CD4-positive, CD25-positive, alpha-beta regulatory T cell (primary cell): ENCODE results near the gene ZNF536. TPM values are rescaled to one million over a fixed set of nuclear protein-coding genes. Genes with fewer than 3 reads are reported as not detected.
"Not testable (repeated sequence)": the region's sequence is repeated elsewhere in the genome, so short reads cannot be mapped to it uniquely, and the experiment has no call there.

Experiments
- ATAC-seq, 2 donors: fragments of 150-1000 bp; cut with Tn5 transposase; one replicate each; pipeline ENCODE4 v1.10.0; 2021; ENCODE audit warnings: low read depth in 2 of 2, moderate number of reproducible peaks in 2 of 2, moderate library complexity in 1 of 2
- DNase-seq, 3 donors: peaks; one replicate each; pipeline versions ENCODE4 v3.0.0 to v3.0.0-alpha.2; 2012 to 2022; ENCODE audit warnings: mixed read lengths in 1 of 3
- H3K27ac ChIP-seq: one replicate; pipeline ENCODE4 v1.7.0; 2013; ENCODE audit warnings: mild to moderate bottlenecking, low read length; ENCODE audit not compliant: insufficient read depth, poor library complexity, severe bottlenecking
- H3K27me3 ChIP-seq: one replicate; pipeline ENCODE4 v1.7.0; 2013; ENCODE audit warnings: low read length; ENCODE audit not compliant: control insufficient read depth, insufficient read depth
- H3K36me3 ChIP-seq: one replicate; pipeline ENCODE4 v1.7.0; 2013; ENCODE audit warnings: mild to moderate bottlenecking, low read length, moderate library complexity; ENCODE audit not compliant: control insufficient read depth, insufficient read depth
- H3K4me1 ChIP-seq: 2 replicates; pipeline ENCODE4 v1.7.0; 2013; ENCODE audit warnings: mild to moderate bottlenecking, low read length; ENCODE audit not compliant: insufficient read depth, control insufficient read depth, poor library complexity, severe bottlenecking
- H3K4me3 ChIP-seq: one replicate; pipeline ENCODE4 v1.7.0; 2013; ENCODE audit warnings: low read depth, mild to moderate bottlenecking, low read length, moderate library complexity
- H3K9me3 ChIP-seq, 2 experiments: 1 replicate in 1 of 2; 2 replicates in 1 of 2; pipeline ENCODE4 v1.7.0; 2013; ENCODE audit warnings: low read length in 2 of 2, mild to moderate bottlenecking in 1 of 2, moderate library complexity in 1 of 2; ENCODE audit not compliant: control insufficient read depth in 2 of 2
- H3K27ac Mint-ChIP-seq, 3 donors: one replicate each; pipeline ENCODE4 v1.8.0; 2020 to 2022; ENCODE audit warnings: mild to moderate bottlenecking in 3 of 3, mixed read lengths in 3 of 3, moderate library complexity in 2 of 3
- H3K27me3 Mint-ChIP-seq: one replicate; pipeline ENCODE4 v1.8.0; 2022; ENCODE audit warnings: mild to moderate bottlenecking, mixed read lengths
- H3K36me3 Mint-ChIP-seq: one replicate; pipeline ENCODE4 v1.8.0; 2020; ENCODE audit warnings: mixed read lengths
- H3K4me1 Mint-ChIP-seq, 4 donors: one replicate each; pipeline ENCODE4 v1.8.0; 2020 to 2022; ENCODE audit warnings: mixed read lengths in 4 of 4, mild to moderate bottlenecking in 1 of 4
- H3K4me3 Mint-ChIP-seq, 4 donors: one replicate each; pipeline ENCODE4 v1.8.0; 2020 to 2022; ENCODE audit warnings: mild to moderate bottlenecking in 4 of 4, mixed read lengths in 4 of 4, moderate library complexity in 3 of 4
- H3K9me3 Mint-ChIP-seq, 7 donors: one replicate each; pipeline ENCODE4 v1.8.0; 2020 to 2022; ENCODE audit warnings: mixed read lengths in 7 of 7, mild to moderate bottlenecking in 3 of 7, moderate library complexity in 2 of 7
- polyA plus RNA-seq, 4 donors: library from polyadenylated mRNA; unstranded; fragments of 300-500 nt; fragmentation: Illumina TruSeq; gene quantifications; one replicate each; pipeline ENCODE4 v1.2.3, GENCODE V29; 2021
- total RNA-seq: library from RNA; stranded (reverse); gene quantifications from one replicate; pipeline ENCODE4 v1.2.3, GENCODE V29; 2022

Gene ZNF536
- total and polyA plus RNA-seq, 5 donors from 2014 or later = 0.14 to 0.63 (median 0.49) TPM; not detected in 1

GRCh38 chr19:30457484-30457883 is 85.3 kb downstream of the ZNF536 start:
- DNase-seq (no peak), ATAC-seq (no peak)
- Mint-ChIP-seq H3K27ac (no peak overlapping the region), H3K9me3 (peaks cover 0 to 2% (median 0%) of the 10 kb centered on the region in 7 donors), H3K4me1 (no peaks in the 10 kb centered on the region), H3K4me3 (no peak overlapping the region), H3K27me3 (no peaks in the 10 kb centered on the region), H3K36me3 (no peaks in the 10 kb centered on the region)
- no peaks in the 10 kb centered on the region for H3K9me3 ChIP-seq
- H3K4me3 ChIP-seq = no peak overlapping the region
- H3K27me3 ChIP-seq = no peaks in the 10 kb centered on the region
- H3K36me3 ChIP-seq = no peaks in the 10 kb centered on the region
- no peak overlapping the region for H3K27ac ChIP-seq
- no peaks in the 10 kb centered on the region for H3K4me1 ChIP-seq

- ATAC-seq = no peak
- Histone ChIP-seq H3K36me3 (no peaks in the 10 kb centered on the region), H3K9me3 (no peaks in the 10 kb centered on the region), H3K4me3 (no peak overlapping the region), H3K27me3 (no peaks in the 10 kb centered on the region), H3K4me1 (no peaks in the 10 kb centered on the region), H3K27ac (no peak overlapping the region)
- Mint-ChIP-seq H3K4me1 (no peaks in the 10 kb centered on the region), H3K27me3 (no peaks in the 10 kb centered on the region), H3K36me3 (no peaks in the 10 kb centered on the region), H3K4me3 (no peak overlapping the region), H3K9me3 (peaks cover 0 to 2% (median 0%) of the 10 kb centered on the region in 7 donors), H3K27ac (no peak overlapping the region)
- no peak for DNase-seq
Observed at GRCh38 chr19:30459859-30460258, 87.7 kb downstream of the ZNF536 start.

GRCh38 chr19:30464162-30464561 is 92.0 kb downstream of the ZNF536 start:
- DNase-seq (no peak), ATAC-seq (no peak)
- Mint-ChIP-seq H3K27ac (no peak overlapping the region), H3K9me3 (peaks cover 0 to 5% (median 0%) of the 10 kb centered on the region in 7 donors), H3K27me3 (no peaks in the 10 kb centered on the region), H3K36me3 (no peaks in the 10 kb centered on the region), H3K4me1 (no peaks in the 10 kb centered on the region), H3K4me3 (no peak overlapping the region)
- no peaks in the 10 kb centered on the region for H3K9me3 ChIP-seq
- no peak overlapping the region for H3K27ac ChIP-seq
- no peaks in the 10 kb centered on the region for H3K27me3 ChIP-seq
- no peak overlapping the region for H3K4me3 ChIP-seq
- H3K36me3 ChIP-seq = no peaks in the 10 kb centered on the region
- no peaks in the 10 kb centered on the region for H3K4me1 ChIP-seq

GRCh38 chr19:30466598-30466997 is 94.4 kb downstream of the ZNF536 start:
- not testable (repeated sequence) for H3K4me3 Mint-ChIP-seq

GRCh38 chr19:30467239-30467638 is 95.1 kb downstream of the ZNF536 start:
- no peaks in the 10 kb centered on the region for H3K9me3 ChIP-seq
- Mint-ChIP-seq H3K27ac (no peak overlapping the region), H3K36me3 (no peaks in the 10 kb centered on the region), H3K4me3 (no peak overlapping the region), H3K27me3 (no peaks in the 10 kb centered on the region), H3K9me3 (peaks cover 0 to 5% (median 2%) of the 10 kb centered on the region in 7 donors), H3K4me1 (no peaks in the 10 kb centered on the region)
- H3K4me3 ChIP-seq = no peak overlapping the region
- H3K27me3 ChIP-seq = no peaks in the 10 kb centered on the region
- DNase-seq (no peak), ATAC-seq (no peak)
- H3K36me3 ChIP-seq = no peaks in the 10 kb centered on the region
- no peak overlapping the region for H3K27ac ChIP-seq
- no peaks in the 10 kb centered on the region for H3K4me1 ChIP-seq

More at GRCh38 chr19:30466598-30466997, 94.4 kb downstream of the ZNF536 start:
- H3K27ac Mint-ChIP-seq, H3K27me3 Mint-ChIP-seq, ATAC-seq, H3K36me3 ChIP-seq, H3K4me1 Mint-ChIP-seq, H3K27ac ChIP-seq, H3K36me3 Mint-ChIP-seq, DNase-seq, H3K4me3 ChIP-seq, H3K9me3 ChIP-seq, H3K9me3 Mint-ChIP-seq, H3K4me1 ChIP-seq, H3K27me3 ChIP-seq: not testable (repeated sequence)

DNA sequence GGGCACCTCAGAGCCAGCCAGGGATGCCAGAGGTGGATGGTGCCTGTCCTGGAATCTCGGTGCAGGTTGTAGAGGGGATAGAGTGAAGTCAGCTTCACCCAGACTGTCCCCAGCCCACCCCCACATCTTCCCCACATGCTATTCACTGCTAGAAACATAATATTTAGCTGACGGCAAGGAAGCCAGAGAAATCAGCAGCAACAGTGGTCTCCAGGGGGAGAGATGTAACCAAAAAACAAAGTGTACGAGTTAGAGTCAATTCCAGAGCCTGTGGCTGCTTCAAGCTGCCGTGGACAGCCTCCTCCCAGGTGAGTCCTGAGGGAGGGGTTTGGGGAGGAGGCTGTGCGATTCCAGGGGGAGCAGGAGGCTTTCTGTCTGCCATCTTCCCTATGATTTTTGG is 97.6 kb downstream of the ZNF536 start:
- Mint-ChIP-seq H3K27me3 (no peaks in the 10 kb centered on the region), H3K4me1 (no peaks in the 10 kb centered on the region), H3K27ac (no peak overlapping the region), H3K4me3 (no peak overlapping the region), H3K9me3 (peaks cover 0 to 10% (median 2%) of the 10 kb centered on the region in 7 donors), H3K36me3 (no peaks in the 10 kb centered on the region)
- Histone ChIP-seq H3K27ac (no peak overlapping the region), H3K4me3 (no peak overlapping the region), H3K4me1 (no peaks in the 10 kb centered on the region), H3K9me3 (peaks cover 0 to 3% of the 10 kb centered on the region in 2 experiments), H3K36me3 (no peaks in the 10 kb centered on the region), H3K27me3 (no peaks in the 10 kb centered on the region)
- DNase-seq = no peak
- ATAC-seq = no peak

DNA sequence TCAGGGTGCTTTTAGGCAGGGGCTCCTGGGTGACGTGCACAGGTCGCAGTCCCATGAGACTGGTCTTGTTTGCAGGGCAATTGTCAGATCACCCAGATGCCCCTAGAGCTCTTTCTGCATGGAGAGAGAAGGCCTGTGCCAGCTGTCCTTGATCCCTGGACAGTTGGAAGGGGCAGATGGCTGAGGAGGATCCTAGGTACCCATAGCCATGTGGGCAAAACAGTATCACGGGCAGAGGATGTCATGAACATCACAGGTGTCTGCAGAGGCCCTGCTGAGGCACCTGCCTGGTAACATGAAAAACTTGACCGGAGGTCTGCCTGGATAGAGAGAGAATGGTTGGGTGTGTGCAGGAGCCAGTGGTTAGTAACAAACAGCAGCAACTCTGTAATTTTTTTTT is 99.3 kb downstream of the ZNF536 start:
- no peaks in the 10 kb centered on the region for H3K36me3 ChIP-seq
- no peak overlapping the region for H3K27ac ChIP-seq
- H3K27me3 Mint-ChIP-seq = no peaks in the 10 kb centered on the region
- no peaks in the 10 kb centered on the region for H3K4me1 ChIP-seq
- no peaks in the 10 kb centered on the region for H3K27me3 ChIP-seq
- no peak overlapping the region for H3K4me3 Mint-ChIP-seq
- no peak for ATAC-seq
- H3K27ac Mint-ChIP-seq = peak overlapping the region in 1 of 3 donors; percentile 10
- DNase-seq = no peak
- H3K9me3 ChIP-seq = peaks cover 0 to 3% of the 10 kb centered on the region in 2 experiments
- no peak overlapping the region for H3K4me3 ChIP-seq
- no peaks in the 10 kb centered on the region for H3K4me1 Mint-ChIP-seq
- H3K36me3 Mint-ChIP-seq = no peaks in the 10 kb centered on the region
- peaks cover 0 to 10% (median 2%) of the 10 kb centered on the region in 7 donors for H3K9me3 Mint-ChIP-seq

- no peaks in the 10 kb centered on the region for H3K36me3 ChIP-seq
- Mint-ChIP-seq H3K36me3 (no peaks in the 10 kb centered on the region), H3K4me3 (no peak overlapping the region)
Observed at GRCh38 chr19:30473334-30473867, 101.2 kb downstream of the ZNF536 start.

More at GRCh38 chr19:30473334-30473867, 101.2 kb downstream of the ZNF536 start:
- Histone ChIP-seq H3K27me3 (no peaks in the 10 kb centered on the region), H3K27ac (no peak overlapping the region), H3K9me3 (peaks cover 0 to 3% of the 10 kb centered on the region in 2 experiments), H3K4me1 (no peaks in the 10 kb centered on the region), H3K4me3 (no peak overlapping the region)
- peaks cover 0 to 6% (median 4%) of the 10 kb centered on the region in 7 donors for H3K9me3 Mint-ChIP-seq
- no peak overlapping the region for H3K27ac Mint-ChIP-seq
- H3K4me1 Mint-ChIP-seq = no peaks in the 10 kb centered on the region
- no peaks in the 10 kb centered on the region for H3K27me3 Mint-ChIP-seq
- no peak for ATAC-seq
- no peak for DNase-seq
